ENCODE data around the gene PPT1.
A peak's percentile ranks its signal among the peaks of the same experiment; 100 is the strongest.
"Not testable (repeated sequence)": the region's sequence is repeated elsewhere in the genome, so short reads cannot be mapped to it uniquely, and the experiment has no call there.

PPT1 gene

DNA sequence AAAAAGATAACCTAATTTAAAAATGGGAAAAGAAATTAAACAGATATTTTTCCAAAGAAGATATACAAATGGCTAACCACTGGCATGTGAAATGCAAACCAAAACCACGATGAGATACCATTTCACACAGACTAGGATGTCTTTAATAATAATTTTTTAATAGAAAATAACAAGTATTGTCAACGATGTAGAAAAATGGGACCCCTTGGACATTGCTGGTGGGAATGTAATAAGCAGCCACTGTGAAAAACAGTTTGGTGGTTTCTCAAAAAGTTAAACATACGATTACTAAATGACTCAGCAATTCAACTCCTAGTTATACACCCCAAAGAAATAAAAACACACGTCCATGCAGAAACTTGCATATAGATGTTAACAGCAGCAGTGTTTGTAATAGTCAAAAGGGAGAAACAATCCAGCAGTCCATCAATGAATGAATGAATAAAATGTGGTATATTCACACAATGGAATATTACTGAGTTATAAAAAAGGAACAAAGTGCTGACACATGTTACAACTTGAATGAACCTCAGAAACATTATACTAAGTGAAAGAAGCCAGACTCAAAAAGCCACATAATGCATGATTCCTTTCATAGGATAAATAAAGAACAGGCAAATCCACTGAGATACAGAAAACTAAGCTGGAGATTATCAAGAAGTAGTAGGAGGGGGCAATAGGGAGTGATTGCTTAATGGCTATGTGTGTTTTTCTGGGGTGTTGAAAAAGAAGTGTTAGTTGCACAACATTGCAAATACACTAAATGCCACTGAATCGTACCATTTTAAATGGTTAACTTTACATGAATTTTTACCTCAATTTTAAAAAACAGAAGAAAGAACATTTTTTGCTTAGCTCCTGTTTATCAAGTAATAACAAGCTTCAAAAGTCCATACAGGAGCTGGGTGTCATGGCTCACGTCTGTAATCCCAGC, 4.1 kb downstream of the PPT1 start:
- DNase-seq (ENCODE audit: low spot score) = no peak

DNA sequence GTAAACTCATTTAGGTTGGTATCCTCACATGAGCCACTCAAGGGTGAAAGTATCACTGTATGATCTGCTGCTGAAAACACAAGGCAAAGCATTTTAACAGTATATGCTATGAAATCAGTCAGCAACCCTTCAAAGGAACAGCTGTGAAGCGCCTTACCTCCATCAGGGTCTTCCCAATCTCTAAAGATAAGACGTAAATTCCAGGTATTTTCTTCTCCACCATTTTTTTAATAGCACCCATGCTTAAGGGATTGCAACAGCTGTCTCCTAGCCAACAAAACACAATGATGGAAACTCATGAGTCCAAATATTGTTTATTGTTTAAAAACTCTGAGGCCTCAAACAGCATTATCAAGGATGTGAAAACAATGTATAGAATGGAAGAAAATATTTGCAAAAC, 4.8 kb downstream of the PPT1 start:
- no peak for DNase-seq (ENCODE audit: low spot score)

DNA sequence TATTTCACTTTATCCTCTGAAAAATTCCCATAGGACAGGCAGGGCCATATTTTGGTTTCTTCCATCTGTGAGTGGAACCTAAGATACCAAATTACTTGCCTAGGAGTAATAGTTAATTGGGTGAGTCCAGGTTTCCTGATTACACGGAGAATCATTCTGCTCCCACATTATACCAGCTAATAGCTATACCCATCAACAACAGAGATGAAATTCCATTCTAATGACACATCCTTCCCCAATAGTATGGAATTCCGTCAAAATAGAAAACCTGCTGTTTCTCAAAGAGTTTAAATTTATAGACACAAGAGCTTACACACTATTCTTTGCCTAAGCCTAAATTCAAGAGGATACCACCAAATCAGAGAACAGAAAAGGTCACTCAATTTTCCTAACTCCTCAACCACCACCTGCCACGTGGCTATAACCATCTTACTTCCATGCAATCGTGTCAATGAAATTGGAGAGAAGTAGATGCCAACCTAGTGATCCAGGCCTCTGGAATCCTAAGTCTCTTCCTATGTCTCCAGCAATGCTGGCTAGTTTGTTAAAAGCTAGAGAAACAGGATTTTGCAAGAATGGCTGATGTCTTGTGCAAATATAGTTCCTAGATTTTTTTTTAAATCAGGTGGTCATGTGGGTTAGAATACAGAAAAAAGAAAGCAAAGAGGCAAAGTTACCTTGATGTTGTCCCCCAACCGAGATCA, 6.2 kb downstream of the PPT1 start:
- no peak for DNase-seq (ENCODE audit: low spot score)

DNA sequence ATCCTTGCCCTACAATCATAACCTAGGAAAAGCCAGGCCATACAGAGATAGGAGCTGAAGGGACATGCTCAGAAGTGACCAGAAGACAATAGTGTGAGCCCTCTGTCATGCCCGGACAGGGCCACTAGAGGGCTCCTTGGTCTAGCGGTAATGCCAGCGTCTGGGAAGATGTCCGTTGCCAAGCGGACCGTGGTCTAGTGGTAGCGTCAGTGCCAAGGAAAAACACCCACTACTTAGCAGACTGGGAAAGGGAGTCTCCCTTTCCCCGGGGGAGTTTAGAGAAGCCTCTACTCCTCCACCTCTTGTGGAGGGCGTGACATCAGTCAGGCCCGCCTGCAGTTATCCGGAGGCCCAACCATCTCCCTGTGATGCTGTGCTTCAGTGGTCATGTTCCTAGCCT, 12.3 kb downstream of the PPT1 start:
- not testable (repeated sequence) for DNase-seq (ENCODE audit: low spot score)

DNA sequence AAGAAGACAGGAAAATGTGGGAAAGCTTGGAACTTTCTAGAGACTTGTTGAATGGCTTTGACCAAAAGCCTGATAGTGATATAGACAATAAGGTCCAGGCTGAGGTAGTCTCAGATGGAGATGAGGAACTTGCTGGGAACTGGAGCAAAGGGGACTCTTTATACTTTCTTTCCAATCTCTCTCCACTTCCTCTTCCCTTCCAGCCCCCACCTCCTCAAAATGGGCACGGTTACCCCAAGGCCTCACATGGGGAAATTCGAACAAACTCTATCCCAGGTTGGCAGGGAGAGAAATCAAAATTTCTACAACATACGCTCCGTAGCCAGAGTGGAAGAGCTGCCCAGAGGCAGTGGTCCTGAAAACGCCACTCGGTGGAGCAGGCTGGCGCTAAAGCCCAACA, 15.2 kb downstream of the PPT1 start:
- no peak for DNase-seq (ENCODE audit: low spot score)

DNA sequence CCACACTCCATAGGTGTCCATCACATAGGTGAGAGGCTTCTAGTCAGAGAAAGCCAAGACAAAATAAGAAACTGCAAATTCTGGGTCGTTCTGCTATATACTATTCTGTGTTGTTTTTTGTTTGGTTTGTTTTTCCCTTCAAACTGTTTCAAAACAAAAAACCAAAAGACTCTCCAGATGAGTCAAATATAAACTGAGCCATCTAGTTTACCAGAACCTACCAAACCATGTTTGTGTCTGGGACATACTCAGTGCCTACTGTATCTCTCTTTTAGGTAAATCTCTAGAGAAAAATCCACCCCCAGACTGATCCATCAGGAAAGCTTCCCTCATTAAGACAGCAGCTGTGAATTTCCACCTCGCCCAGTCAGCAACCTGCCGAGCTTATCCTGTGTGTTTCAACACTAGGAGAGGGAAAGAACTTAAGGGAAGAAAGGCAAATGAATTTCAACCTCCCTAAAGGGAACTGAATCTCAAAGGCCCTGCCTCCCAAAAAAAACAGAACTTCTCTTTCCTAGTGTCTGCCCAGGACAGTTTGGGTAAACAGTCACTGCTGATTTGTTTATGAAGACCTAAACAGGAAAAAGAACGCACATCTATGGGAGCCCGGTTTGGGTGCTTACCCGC, 17.2 kb downstream of the PPT1 start:
- DNase-seq (ENCODE audit: low spot score) = no peak

DNA sequence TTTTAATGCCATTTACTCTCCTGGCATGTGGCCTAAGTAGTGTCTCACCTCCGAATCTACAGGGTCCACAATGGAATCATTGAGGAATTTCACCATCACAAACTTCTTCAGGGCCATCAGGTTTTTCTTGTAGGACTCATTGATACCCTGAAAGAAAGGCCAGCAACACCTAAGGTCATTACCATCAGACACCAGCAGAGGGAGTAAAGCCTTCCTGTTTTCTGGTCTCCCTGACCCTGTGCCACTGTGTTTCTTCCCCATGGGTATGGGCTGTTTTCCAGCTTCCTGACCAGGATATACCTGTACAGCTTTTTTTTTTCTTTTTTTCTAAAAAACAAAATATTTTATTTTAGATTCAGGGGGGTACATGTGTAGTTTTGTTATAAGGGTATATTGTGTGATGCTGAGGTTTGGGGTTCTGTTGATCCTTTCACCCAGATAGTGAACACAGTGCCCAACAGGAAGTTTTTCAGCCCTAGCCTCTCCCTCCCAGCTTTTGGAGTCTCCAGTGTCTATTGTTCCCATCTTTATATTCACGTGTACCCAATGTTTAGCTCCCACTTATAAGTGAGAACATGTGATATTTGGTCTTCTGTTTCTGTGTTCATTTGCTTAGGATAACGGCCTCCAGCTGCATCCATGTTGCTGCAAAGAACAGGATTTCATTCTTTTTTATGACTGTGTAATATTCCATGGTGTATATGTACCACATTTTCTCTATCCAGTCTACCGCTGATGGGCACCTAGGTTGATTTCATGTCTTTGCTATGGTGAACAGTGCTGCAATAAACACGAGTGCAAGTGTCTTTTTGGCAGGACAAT, 18.3 kb downstream of the PPT1 start:
- DNase-seq (ENCODE audit: low spot score) = peak; percentile 65

DNA sequence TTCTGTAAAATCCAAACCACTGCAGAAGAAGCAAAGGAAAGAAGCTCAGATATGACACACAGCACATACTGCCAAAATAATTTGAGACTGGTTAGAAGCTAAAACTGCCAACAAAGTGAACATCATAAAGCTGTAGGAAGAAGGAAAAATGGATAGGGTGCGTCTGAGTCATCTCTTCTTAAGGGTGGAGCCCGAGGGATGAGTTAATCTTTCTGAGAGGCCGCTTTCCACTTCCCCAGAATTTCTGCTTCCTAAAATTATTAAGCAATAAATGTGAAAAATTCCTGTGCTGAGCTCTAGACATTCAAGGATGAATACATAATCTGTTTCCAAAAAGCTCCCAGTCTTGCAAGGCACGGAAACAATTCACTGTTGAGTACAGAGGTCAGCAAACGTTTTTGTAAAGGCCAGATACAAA, 20.1 kb downstream of the PPT1 start:
- peak; percentile 78 for DNase-seq (ENCODE audit: low spot score)

DNA sequence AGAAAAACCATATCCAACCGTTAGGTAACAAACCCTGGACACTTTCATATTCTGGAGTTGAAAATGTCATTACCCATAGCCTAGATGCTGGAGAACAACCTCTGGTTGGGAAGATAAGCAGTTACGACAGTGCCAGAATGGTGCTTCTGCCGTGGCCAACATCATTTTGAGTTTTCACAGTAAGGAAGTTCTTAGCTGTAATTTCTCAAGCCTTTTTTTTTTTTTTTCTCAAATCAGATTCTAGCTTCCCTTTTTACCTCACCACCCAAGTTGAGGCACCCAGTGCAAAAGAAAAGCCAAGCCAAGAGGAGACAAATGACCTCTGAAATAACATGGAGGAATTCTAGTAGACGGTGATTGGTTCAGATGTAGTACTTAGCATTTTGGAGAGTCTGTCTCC, 21.8 kb downstream of the PPT1 start:
- DNase-seq (ENCODE audit: low spot score) = no peak

DNA sequence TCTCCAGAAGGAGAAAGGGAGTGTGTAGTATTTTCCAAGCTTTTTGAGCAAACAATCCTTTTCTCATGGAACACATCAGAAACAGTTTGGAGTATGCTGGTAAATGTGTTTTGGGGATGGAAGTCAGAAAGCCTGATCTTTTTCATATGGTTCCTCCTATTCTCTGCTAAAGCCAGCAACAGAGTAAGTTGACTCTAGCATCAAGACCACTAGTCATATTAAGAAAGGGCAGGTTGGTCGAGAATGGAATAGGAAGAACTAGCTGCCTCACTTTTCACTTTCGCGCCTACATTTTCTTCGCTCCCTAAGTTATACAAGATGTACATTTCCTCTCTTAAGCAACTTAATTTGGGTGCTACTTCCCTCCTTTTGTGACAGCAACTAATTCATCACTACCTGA, 24.0 kb downstream of the PPT1 start:
- DNase-seq (ENCODE audit: low spot score) = no peak

DNA sequence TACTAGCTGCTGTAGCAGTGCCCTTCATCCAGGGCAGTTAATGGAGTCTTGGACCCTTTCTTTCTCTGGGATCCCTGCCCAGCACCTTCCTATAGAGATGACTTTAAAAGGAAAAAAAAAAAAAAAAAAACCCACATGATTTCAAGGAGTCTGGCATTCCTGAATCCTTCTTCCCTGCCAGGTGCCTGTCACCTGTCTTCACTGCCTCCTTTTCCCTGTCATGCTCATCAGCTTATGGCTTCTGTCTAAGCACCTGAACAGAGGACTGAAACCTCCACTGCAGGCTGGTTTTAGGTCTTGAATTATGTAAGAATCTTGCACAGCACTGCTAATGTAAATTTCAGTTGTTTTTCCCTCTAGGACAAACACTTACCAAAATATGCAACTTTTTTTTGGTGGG, 24.9 kb downstream of the PPT1 start:
- DNase-seq (ENCODE audit: low spot score) = no peak

DNA sequence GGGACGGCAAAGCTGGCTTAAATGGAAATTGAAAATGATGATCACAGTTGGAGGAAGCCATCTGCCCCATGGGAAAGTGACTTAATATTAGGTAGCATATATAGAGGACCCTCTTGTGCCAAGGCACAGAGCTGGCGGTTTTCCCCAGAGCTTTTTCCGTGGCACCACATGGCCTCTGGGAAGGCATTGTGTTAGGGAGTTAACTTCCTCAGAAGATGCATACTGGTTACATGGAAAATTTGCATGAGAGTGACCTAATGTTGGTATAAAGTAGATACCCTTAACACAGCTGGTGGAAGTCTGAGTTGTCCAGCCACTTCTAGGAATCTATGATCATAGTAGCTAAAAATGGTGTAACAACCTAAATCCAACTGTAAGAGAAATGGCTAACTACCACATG, 29.2 kb downstream of the PPT1 start:
- no peak for DNase-seq (ENCODE audit: low spot score)

DNA sequence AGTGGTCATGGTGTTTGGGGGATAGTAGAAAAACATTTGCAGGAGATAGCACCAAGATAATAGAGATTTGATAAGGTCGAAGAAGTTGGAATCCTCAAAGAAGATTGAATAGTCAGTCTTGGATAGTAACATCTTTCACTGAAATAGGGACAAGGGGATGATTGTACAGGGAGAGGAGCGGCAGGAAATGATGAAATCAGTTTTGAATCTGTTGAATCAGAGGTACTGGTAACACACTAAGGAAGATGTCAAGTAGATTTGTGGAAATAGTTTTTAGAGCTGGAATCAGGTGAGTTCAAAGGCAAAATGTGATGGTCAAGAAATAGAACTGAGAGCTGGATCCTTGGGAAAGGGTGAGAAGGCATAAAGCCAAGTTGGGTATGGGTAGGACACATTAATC, 30.0 kb downstream of the PPT1 start:
- DNase-seq (ENCODE audit: low spot score) = no peak

DNA sequence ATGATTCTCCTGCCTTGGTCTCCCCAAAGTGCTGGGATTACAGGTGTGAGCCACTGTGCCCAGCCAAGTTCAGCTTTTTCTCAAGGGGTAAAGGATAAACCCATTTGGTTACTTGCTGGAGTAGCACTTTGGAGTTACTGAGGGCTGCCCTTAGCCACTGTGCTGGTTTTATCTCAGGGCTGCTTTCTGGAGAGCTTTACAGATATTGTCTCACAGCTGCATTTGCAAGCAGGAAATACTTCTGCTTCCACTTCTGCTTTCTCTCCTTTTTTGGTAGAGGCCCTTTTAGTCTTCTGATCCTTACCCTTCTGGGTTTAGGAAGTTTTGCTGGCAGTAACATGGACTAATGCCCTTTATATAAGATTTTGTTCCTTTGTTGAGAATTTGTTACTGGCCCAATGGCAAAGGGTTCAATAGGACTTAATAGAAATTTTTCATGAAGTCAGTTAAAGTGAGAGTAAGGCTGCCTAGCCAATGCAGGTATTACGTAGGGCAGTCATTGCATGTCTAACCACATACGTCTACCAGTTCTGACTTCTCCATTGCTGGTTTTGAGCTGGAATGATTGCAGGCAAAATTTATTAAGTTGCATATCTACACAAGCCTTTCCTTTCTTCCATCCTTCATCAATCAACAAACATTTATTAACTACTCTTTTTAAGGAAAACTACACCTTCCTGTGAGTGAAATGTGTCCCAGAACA, 32.1 kb downstream of the PPT1 start:
- DNase-seq (ENCODE audit: low spot score) = no peak

DNA sequence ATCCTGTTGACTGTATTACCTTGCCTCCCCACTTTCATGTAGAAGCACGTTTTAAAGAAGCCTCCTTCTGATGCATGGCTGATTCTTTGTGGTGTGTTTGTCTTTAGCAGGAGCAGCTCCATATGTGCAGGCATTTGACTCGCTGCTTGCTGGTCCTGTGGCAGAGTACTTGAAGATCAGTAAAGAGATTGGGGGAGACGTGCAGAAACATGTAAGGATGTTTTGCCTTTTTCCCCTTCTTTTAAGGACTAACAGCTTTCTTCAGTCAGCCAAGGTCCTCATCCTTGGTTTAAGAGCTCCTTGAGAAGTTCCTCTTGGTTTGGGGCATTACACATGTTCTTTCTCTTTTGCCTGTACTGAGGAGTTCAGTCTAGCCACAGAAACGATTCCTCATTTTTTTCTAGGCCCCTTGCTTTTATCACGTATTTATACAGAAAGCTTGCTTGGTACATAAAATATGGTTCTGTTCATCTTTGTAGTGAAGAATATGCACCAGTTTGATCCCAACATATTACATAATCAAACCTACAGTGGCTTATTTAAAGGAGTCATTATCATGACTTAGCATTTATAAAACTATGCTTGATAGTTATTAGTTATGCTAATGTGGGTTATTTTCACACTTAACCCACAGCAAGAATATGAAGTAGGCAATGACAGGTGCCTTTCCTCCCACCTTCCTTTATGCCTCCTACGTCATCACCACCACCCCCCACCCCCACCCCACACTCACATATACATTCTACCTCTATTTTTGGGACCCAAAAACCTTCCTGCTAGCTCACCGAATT, 36.9 kb downstream of the PPT1 start:
- DNase-seq (ENCODE audit: low spot score) = no peak

DNA sequence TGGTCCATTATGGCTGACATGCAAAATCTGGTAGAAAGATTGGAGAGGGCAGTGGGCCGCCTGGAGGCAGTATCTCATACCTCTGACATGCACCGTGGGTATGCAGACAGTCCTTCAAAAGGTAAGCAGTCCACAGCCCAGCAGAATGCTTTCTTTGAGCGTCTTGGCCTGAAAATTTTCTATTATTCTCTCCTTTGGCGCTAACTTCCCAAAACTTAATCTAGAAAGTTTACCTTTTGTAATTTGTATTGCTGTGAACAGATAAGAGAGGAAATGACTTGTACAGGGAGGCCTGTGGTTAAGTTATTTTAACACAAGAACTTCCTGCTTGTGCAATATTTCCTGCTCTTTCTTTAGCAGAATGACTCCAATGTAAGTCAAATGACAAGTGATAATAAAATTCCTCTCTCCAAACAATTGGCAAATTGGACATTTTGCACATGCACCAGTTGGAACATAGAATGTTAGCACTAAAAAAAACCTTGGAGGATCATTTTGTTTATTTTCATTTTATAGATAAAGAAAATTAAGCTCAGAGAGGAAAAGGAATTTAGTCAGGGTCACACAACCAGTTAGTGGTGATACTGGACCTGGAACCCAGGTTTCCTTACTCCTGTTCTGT, 37.6 kb downstream of the PPT1 start:
- peak; percentile 18 for DNase-seq (ENCODE audit: low spot score)

DNA sequence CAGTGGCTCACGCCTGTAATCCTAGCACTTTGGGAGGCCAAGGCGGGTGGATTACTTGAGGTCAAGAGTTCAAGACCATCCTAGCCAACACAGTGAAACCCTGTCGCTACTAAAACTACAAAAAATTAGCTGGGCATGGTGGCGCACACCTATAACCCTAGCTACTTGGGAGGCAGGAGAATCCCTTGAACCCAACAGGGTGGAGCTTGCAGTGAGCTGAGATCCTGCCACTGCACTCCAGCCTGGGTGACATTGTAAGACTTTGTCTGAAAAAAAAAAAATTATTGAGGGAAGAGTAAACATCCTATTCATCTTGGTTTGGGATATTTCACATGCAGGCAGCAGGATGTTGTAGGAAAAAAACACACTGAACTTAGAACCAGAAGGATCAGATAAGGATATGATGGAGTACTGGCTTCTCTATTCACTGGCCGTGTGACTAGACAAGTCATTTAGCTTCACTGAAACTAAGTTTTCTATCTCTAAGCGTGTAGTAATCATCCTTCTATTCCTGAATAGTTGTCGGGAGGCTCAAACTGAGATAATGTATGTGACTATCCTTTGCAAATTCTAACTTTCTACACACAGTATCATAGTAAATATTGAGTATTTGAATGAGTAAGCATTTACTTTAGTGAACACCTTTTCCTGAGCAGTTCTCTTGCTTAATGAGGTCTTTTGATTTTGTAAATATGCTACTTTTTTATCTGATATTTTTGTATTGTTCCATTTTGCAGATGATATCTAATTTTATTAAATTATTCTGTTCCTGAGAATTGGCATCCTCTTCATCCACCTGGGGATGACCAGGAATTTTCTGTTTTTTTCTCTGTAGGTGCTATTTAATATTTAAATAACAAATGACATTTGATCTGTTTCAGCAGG, 38.4 kb downstream of the PPT1 start:
- DNase-seq (ENCODE audit: low spot score) = no peak

DNA sequence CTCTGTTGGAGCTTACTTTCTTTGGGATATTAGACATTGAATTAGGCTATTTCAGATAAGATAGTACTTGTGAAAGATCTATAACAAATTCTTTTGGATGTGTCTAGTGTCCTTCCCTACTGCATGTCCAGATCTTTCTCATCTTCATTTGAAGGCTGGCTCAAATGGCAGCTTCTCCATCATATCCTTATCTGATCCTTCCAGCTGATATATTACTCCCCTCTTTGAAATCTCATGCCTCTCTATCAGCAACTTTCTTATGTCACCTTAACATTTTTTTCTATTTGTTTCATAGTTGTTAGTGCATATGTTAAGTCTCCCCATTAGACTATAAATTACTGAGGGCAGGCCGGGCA, 39.0 kb downstream of the PPT1 start:
- no peak for DNase-seq (ENCODE audit: low spot score)

DNA sequence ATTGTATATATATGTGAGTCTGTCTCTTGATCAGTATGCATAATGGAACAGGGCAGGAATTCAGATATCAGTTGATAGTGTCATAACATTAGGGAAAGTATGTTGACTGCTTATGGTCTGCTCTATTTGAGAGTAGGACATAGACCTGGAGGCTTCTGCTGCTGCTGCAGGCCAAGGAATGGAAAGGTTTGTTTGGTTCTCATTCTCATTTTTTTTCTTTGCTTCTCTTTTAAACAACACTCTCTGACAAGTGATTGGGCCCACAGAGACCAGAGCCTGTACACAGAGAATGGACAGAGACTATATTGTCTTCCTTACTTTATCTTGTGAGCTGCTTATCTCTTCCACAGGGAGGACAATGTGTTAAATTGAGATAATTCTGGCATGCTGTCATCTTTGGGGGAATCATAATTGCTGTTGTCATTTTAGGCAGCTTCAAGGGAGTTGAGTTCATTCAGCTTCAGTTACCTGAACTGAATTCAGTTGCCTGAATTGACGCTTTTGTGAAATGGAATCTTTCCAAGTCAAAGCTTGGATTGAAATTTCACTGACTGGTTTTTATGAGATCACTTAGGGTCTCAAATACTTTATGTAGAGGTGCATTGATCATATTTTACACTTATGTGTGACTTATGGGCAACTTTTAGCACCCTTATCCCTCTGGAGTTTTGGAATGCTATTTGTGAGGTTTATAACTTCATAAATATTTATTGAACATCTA, 39.6 kb downstream of the PPT1 start:
- no peak for DNase-seq (ENCODE audit: low spot score)
